PC-9 (cell line): Measurements from ENCODE around the gene DICER1. TPM values are rescaled to one million over a fixed set of nuclear protein-coding genes. Genes with fewer than 3 reads are reported as not detected.

ENCODE experiments used
- BruUV-seq: library from RNA; stranded (reverse); fragments of 400-500 nt; replicated peaks from 2 replicates; lab custom pipeline; 2021; lab: Mats Ljungman, UMichigan
- CTCF ChIA-PET: fragments of 300-600 bp; sonication (Branson Sonifier 250); formaldehyde crosslinking; loops from one replicate; lab custom pipeline; 2022; ENCODE audit warnings: antibody characterized with exemption; lab: Charles Lee
- POLR2A ChIA-PET: fragments of 300-600 bp; sonication (Branson Sonifier 250); formaldehyde crosslinking; loops from one replicate; lab custom pipeline; 2022; ENCODE audit warnings: antibody characterized with exemption; ENCODE audit not compliant: unreplicated experiment; lab: Charles Lee
- DNase-seq, 2 experiments: peaks; one replicate each; pipeline versions ENCODE4 v3.0.0 to v3.0.0-alpha.2; 2015 to 2022; ENCODE audit warnings: mixed read lengths in 1 of 2
- H2AFZ ChIP-seq: fragments of 200-600 bp; sonication (generic); 2 replicates; pipeline ENCODE4 v1.8.1; 2017; ENCODE audit warnings: antibody characterized with exemption
- H3F3A ChIP-seq: fragments of 200-600 bp; sonication (generic); 2 replicates; pipeline ENCODE4 v1.8.1; 2017; ENCODE audit warnings: antibody characterized with exemption, mild to moderate bottlenecking, low read depth; ENCODE audit not compliant: insufficient read depth
- H3K27ac ChIP-seq: fragments of 200-600 bp; sonication (generic); 2 replicates; pipeline ENCODE4 v1.6.1; 2016; ENCODE audit warnings: mixed run types
- H3K27me3 ChIP-seq: fragments of 200-600 bp; sonication (generic); 2 replicates; pipeline ENCODE4 v1.6.1; 2016; ENCODE audit warnings: low read depth, mixed run types; ENCODE audit not compliant: insufficient read depth
- H3K36me3 ChIP-seq: fragments of 200-600 bp; sonication (generic); 2 replicates; pipeline ENCODE4 v1.6.1; 2016; ENCODE audit warnings: low read depth, mixed run types
- H3K4me1 ChIP-seq: fragments of 200-600 bp; sonication (generic); replicated peaks from 2 replicates; pipeline ENCODE4 v1.6.1; 2016; ENCODE audit warnings: mixed run types; ENCODE audit not compliant: insufficient read depth
- H3K4me2 ChIP-seq: fragments of 200-600 bp; sonication (generic); 2 replicates; pipeline ENCODE4 v1.6.1; 2017; ENCODE audit warnings: mixed run types
- H3K4me3 ChIP-seq: fragments of 200-600 bp; sonication (generic); 2 replicates; pipeline ENCODE4 v1.6.1; 2016; ENCODE audit warnings: mixed run types
- H3K79me2 ChIP-seq: fragments of 200-600 bp; sonication (generic); 2 replicates; pipeline ENCODE4 v1.6.1; 2017; ENCODE audit warnings: low read depth, mixed run types
- H3K9me2 ChIP-seq: fragments of 200-600 bp; sonication (generic); 2 replicates; pipeline ENCODE4 v1.8.1; 2017; ENCODE audit warnings: mild to moderate bottlenecking; ENCODE audit not compliant: insufficient read depth
- H3K9me3 ChIP-seq: fragments of 200-600 bp; sonication (generic); 2 replicates; pipeline ENCODE4 v1.8.1; 2016; ENCODE audit warnings: low read depth; ENCODE audit not compliant: insufficient read depth
- H4K20me1 ChIP-seq: fragments of 200-600 bp; sonication (generic); 2 replicates; pipeline ENCODE4 v1.8.1; 2017; ENCODE audit not compliant: insufficient read depth
- EZH2 ChIP-seq: fragments of 200-600 bp; sonication (generic); IDR thresholded peaks from 2 replicates; pipeline ENCODE4 v1.8.0; 2017; ENCODE audit warnings: antibody characterized with exemption, low read depth
- intact Hi-C: fragments of 100-400 bp; cut with micrococcal nuclease; formaldehyde crosslinking; loops from one replicate; pipeline ENCODE4 v1.10.0; 2022; ENCODE audit not compliant: unreplicated experiment
- total RNA-seq: library from RNA; stranded (reverse); gene quantifications from 2 replicates; pipeline ENCODE4 v1.2.3, GENCODE V29; 2021
- TF ChIP-seq, protein P1 (sequence below): fragments of 200-600 bp; sonication (generic); conservative IDR thresholded peaks from 2 replicates; pipeline ENCODE4 v1.6.1; 2017; ENCODE audit warnings: mixed run types, antibody characterized with exemption, mild to moderate bottlenecking, moderate library complexity

The DICER1 gene
- total RNA-seq, 1 experiment from 2014 or later: 15.1 TPM

DNA sequence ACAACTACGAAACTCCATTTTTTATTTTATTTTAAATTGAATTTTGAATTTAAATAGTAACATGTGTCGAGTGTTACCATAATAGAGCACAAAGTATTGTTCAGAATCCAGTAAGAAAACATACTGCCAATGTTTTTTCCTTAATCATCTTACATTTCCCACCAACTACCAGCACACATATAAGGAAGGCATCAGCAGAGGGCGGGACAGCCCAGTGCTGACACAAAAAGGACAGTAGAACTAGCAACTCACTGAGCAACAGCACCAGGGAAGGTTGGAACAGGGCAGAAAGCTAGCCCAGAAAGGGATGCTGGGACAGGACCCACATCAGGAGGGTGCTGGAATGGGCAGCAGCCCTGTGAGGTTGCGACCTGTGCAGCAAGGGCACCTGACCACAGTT is 43.9 kb downstream of the DICER1 start:
- no peaks in the 10 kb centered on the region for H3K36me3 ChIP-seq

DNA sequence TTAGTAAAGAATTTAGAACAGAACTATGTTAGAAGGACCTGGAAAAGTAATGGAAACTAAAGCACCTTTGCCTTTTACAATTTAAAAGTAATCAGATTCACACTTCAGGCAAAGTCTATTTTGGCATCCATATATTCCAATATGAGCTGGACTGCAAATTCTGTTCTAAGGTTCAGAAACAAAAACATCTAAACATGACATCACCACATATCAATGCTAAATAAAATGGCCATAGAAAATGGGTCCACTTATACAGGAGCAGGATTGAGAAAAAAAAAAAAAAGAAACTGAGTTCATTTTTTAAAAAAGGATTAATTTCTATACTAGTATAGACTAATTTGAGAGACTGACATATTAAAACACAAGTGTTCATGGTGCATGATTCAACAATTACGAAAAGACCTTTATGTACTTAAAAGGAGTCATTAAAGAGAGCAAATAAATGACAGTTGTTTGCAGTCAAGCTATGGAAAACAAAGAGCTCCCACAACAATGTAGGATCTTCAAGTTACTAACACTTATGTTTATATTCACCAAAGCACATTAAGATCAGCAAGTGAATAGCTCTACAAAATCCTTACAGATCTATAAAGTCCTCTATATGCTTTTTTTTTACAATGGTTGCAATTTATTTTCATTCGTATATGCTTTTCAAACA is 45.7 kb downstream of the DICER1 start:
- Histone ChIP-seq H4K20me1 (no peaks in the 10 kb centered on the region), H3K9me2 (no peaks in the 10 kb centered on the region), H3K4me2 (no peak overlapping the region), H2AFZ (no peak overlapping the region), H3K4me1 (no peaks in the 10 kb centered on the region), H3K4me3 (no peak overlapping the region), H3K36me3 (peaks cover 3% of the 10 kb centered on the region; the same call in 1 of the 2 replicates), H3K27me3 (no peaks in the 10 kb centered on the region), H3K9me3 (no peaks in the 10 kb centered on the region), H3F3A (no peaks in the 10 kb centered on the region), H3K27ac (no peak overlapping the region), H3K79me2 (no peaks in the 10 kb centered on the region)
- intact Hi-C loops: no loop called here
- BruUV-seq: no TSS peak
- ChIA-PET CTCF (no interaction called here), POLR2A (no interaction called here)
- TF ChIP-seq EZH2: no peak
- TF ChIP-seq, protein P1, sequence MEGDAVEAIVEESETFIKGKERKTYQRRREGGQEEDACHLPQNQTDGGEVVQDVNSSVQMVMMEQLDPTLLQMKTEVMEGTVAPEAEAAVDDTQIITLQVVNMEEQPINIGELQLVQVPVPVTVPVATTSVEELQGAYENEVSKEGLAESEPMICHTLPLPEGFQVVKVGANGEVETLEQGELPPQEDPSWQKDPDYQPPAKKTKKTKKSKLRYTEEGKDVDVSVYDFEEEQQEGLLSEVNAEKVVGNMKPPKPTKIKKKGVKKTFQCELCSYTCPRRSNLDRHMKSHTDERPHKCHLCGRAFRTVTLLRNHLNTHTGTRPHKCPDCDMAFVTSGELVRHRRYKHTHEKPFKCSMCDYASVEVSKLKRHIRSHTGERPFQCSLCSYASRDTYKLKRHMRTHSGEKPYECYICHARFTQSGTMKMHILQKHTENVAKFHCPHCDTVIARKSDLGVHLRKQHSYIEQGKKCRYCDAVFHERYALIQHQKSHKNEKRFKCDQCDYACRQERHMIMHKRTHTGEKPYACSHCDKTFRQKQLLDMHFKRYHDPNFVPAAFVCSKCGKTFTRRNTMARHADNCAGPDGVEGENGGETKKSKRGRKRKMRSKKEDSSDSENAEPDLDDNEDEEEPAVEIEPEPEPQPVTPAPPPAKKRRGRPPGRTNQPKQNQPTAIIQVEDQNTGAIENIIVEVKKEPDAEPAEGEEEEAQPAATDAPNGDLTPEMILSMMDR: no peak
- no peak for DNase-seq

More for the DNA sequence above, 43.9 kb downstream of the DICER1 start:
- ChIA-PET POLR2A (no interaction called here), CTCF (no interaction called here)
- Histone ChIP-seq H3K27me3 (no peaks in the 10 kb centered on the region), H3K79me2 (no peaks in the 10 kb centered on the region), H3K4me2 (no peak overlapping the region), H3F3A (no peaks in the 10 kb centered on the region), H2AFZ (no peak overlapping the region), H3K9me2 (no peaks in the 10 kb centered on the region), H3K4me1 (no peaks in the 10 kb centered on the region), H3K4me3 (no peak overlapping the region), H4K20me1 (no peaks in the 10 kb centered on the region), H3K27ac (no peak overlapping the region), H3K9me3 (no peaks in the 10 kb centered on the region)
- TF ChIP-seq EZH2: no peak
- TF ChIP-seq, protein P1: no peak
- DNase-seq: no peak
- no TSS peak for BruUV-seq
- intact Hi-C loops: no loop called here

DNA sequence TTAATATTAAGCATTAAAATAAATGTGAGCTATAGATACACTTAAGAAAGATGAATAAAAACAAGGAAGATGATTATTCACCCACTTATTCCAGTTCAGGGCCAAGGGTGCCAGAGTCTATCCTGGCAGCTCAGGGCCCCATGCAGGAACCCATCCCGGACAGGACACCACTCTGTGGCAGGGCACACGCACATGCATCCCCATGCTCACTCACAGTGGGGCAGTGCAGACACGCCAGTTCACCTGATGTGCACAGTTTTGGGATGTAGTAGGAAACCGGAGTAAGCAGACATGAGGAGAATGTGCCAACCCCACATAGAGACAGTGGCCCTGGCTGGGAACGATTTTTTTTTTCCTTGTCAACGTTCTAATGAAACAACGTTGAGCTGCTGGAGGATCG is 47.2 kb downstream of the DICER1 start:
- Histone ChIP-seq H3K4me1 (no peaks in the 10 kb centered on the region), H3K27ac (no peak overlapping the region), H3K79me2 (no peaks in the 10 kb centered on the region), H3K9me2 (no peaks in the 10 kb centered on the region), H3K36me3 (peaks cover 3% of the 10 kb centered on the region; the same call in 1 of the 2 replicates), H3K27me3 (no peaks in the 10 kb centered on the region), H3K4me3 (no peak overlapping the region), H4K20me1 (no peaks in the 10 kb centered on the region), H3K9me3 (no peaks in the 10 kb centered on the region), H2AFZ (no peak overlapping the region), H3K4me2 (no peak overlapping the region), H3F3A (no peaks in the 10 kb centered on the region)
- TF ChIP-seq, protein P1: no peak
- TF ChIP-seq EZH2: no peak
- intact Hi-C loops: no loop called here
- ChIA-PET CTCF (no interaction called here), POLR2A (no interaction called here)
- BruUV-seq: no TSS peak
- no peak for DNase-seq
